Stimulated activated CD4-positive, alpha-beta T cell treated with anti-CD3 and anti-CD28 coated beads, Interleukin-2, amount 100 ng/mL, for 48 hours (primary cell): ENCODE results near the gene MOB3A.

ENCODE experiments used
- DNase-seq, 2 donors: peaks; one replicate each; pipeline ENCODE4 v3.0.0-alpha.2; 2020

Gene MOB3A

GRCh38 chr19:2123682-2124387, 27.7 kb upstream of the MOB3A start:
- DNase-seq = no peak

GRCh38 chr19:2122982-2123381, 26.9 kb upstream of the MOB3A start:
- no peak for DNase-seq

GRCh38 chr19:2122251-2122650, 26.1 kb upstream of the MOB3A start:
- DNase-seq = no peak

GRCh38 chr19:2121416-2122051, 25.4 kb upstream of the MOB3A start:
- no peak for DNase-seq

- no peak for DNase-seq
Measured at GRCh38 chr19:2120821-2121220, 24.7 kb upstream of the MOB3A start.

- no peak for DNase-seq
Measured at GRCh38 chr19:2119921-2120785, 24.0 kb upstream of the MOB3A start.

GRCh38 chr19:2118438-2118837, 22.3 kb upstream of the MOB3A start:
- DNase-seq = no peak

- DNase-seq = no peak
Measured at GRCh38 chr19:2117215-2117960, 21.3 kb upstream of the MOB3A start.

GRCh38 chr19:2116507-2116906, 20.4 kb upstream of the MOB3A start:
- no peak for DNase-seq

GRCh38 chr19:2115911-2116426, 19.8 kb upstream of the MOB3A start:
- DNase-seq = no peak

GRCh38 chr19:2115324-2115723, 19.2 kb upstream of the MOB3A start:
- no peak for DNase-seq

- no peak for DNase-seq
Measured at GRCh38 chr19:2114821-2115220, 18.7 kb upstream of the MOB3A start.

GRCh38 chr19:2114218-2114617, 18.1 kb upstream of the MOB3A start:
- DNase-seq = no peak

GRCh38 chr19:2113439-2114211, 17.5 kb upstream of the MOB3A start:
- no peak for DNase-seq

GRCh38 chr19:2112516-2113320, 16.6 kb upstream of the MOB3A start:
- DNase-seq = no peak

- no peak for DNase-seq
Measured at GRCh38 chr19:2111886-2112285, 15.8 kb upstream of the MOB3A start.

- DNase-seq = no peak
Measured at GRCh38 chr19:2111425-2111824, 15.3 kb upstream of the MOB3A start.

- DNase-seq = no peak
Measured at GRCh38 chr19:2110822-2111221, 14.7 kb upstream of the MOB3A start.

- DNase-seq = no peak
Measured at GRCh38 chr19:2109046-2109864, 13.1 kb upstream of the MOB3A start.
